HL-60 (cell line): ENCODE data around the gene KRT37.

Experiments
- DNase-seq, 2 experiments: peaks; one replicate each; pipeline ENCODE4 v3.0.0-alpha.2; 2010 to 2020; ENCODE audit warnings: low read depth in 1 of 2, low spot score in 1 of 2
- H3K27ac ChIP-seq: fragments of 250-450 bp; sonication (Bioruptor Pico); replicated peaks from 2 replicates; pipeline ENCODE4 v1.5.1; 2020; ENCODE audit warnings: mild to moderate bottlenecking, moderate library complexity
- H3K27me3 ChIP-seq: fragments of 250-450 bp; sonication (Bioruptor Pico); 2 replicates; pipeline ENCODE4 v1.5.1; 2021; ENCODE audit warnings: mild to moderate bottlenecking, moderate library complexity; ENCODE audit not compliant: insufficient read depth, poor library complexity, severe bottlenecking
- H3K4me3 ChIP-seq: replicated peaks from 2 replicates; pipeline ENCODE4 v1.5.1; 2011; ENCODE audit warnings: mild to moderate bottlenecking, control low read depth, low read length; ENCODE audit not compliant: insufficient read depth
- GABPA ChIP-seq: IDR thresholded peaks from 2 replicates; pipeline ENCODE4 v1.6.1; 2012; ENCODE audit warnings: low read depth
- POLR2AphosphoS5 ChIP-seq: IDR thresholded peaks from 2 replicates; pipeline ENCODE4 v1.6.1; 2012; ENCODE audit warnings: low read depth
- REST ChIP-seq: IDR thresholded peaks from 2 replicates; pipeline ENCODE4 v1.6.1; 2012; ENCODE audit warnings: low read depth; ENCODE audit not compliant: insufficient replicate concordance
- SPI1 ChIP-seq: IDR thresholded peaks from 2 replicates; pipeline ENCODE4 v1.6.1; 2012; ENCODE audit warnings: low read depth, mild to moderate bottlenecking, borderline replicate concordance
- TF ChIP-seq, protein P1 (sequence below): IDR thresholded peaks from one replicate; pipeline ENCODE4 v1.5.1; 2011; ENCODE audit warnings: low read length, control low read depth, inconsistent platforms; ENCODE audit not compliant: insufficient read depth

Gene KRT37

GRCh38 chr17:41466988-41467387 lies 42.6 kb upstream of the KRT37 start, which contains the start of gene KRT32:
KRT32 (minus strand) TSS chr17:41467386; CDS start chr17:41467325, 61 bp downstream.
- no peak for DNase-seq
- TF ChIP-seq, protein P1, sequence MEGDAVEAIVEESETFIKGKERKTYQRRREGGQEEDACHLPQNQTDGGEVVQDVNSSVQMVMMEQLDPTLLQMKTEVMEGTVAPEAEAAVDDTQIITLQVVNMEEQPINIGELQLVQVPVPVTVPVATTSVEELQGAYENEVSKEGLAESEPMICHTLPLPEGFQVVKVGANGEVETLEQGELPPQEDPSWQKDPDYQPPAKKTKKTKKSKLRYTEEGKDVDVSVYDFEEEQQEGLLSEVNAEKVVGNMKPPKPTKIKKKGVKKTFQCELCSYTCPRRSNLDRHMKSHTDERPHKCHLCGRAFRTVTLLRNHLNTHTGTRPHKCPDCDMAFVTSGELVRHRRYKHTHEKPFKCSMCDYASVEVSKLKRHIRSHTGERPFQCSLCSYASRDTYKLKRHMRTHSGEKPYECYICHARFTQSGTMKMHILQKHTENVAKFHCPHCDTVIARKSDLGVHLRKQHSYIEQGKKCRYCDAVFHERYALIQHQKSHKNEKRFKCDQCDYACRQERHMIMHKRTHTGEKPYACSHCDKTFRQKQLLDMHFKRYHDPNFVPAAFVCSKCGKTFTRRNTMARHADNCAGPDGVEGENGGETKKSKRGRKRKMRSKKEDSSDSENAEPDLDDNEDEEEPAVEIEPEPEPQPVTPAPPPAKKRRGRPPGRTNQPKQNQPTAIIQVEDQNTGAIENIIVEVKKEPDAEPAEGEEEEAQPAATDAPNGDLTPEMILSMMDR: no peak
- TF ChIP-seq GABPA (no peak), SPI1 (no peak), POLR2AphosphoS5 (no peak), REST (no peak)
- H3K27me3 ChIP-seq: no peaks in the 10 kb centered on the region
- H3K27ac ChIP-seq: no peak within 1 kb of the TSS
- H3K4me3 ChIP-seq: no peak within 1 kb of the TSS

GRCh38 chr17:41464682-41465081 lies 40.3 kb upstream of the KRT37 start:
- no peak for DNase-seq
- H3K27me3 ChIP-seq: no peaks in the 10 kb centered on the region
- TF ChIP-seq, protein P1: no peak
- TF ChIP-seq REST: no peak
- TF ChIP-seq SPI1: no peak
- H3K27ac ChIP-seq: no peak overlapping the region
- H3K4me3 ChIP-seq: no peak overlapping the region

DNA sequence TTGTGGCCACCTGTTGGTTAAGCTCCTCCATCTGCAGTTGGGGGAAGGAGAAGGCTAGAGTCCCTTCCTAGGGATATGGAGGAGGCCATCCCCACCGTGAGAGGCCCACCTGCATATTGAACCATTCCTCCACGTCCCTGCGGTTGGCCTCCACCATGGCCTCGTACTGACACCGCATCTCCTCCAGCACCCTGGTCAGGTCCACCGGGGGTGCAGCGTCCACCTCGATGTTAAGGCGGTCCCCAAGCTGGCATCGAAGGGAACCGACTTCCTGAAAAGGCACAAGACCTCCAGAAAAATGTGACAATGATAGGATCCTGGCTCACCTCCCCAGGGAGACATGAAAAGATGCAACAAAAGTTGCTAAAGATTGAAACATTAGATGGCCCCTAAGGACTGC lies 39.8 kb upstream of the KRT37 start:
- DNase-seq: no peak
- H3K4me3 ChIP-seq: no peak overlapping the region
- TF ChIP-seq, protein P1: no peak
- H3K27me3 ChIP-seq: no peaks in the 10 kb centered on the region
- H3K27ac ChIP-seq: no peak overlapping the region

- Histone ChIP-seq H3K27me3 (no peaks in the 10 kb centered on the region), H3K27ac (no peak overlapping the region), H3K4me3 (no peak overlapping the region)
- no peak for DNase-seq
- no peak for TF ChIP-seq POLR2AphosphoS5
- TF ChIP-seq REST: no peak
- no peak for TF ChIP-seq GABPA
- no peak for TF ChIP-seq SPI1
Observed at GRCh38 chr17:41463746-41464145, 39.4 kb upstream of the KRT37 start.
